GM12878 (cell line): ENCODE results near the gene PRKG1. TPM values are rescaled to one million over a fixed set of nuclear protein-coding genes. Genes with fewer than 3 reads are reported as not detected.

Source experiments
- ATAC-seq: fragments of 200-7000 bp; cut with Tn5 transposase; 3 replicates; pipeline ENCODE4 v1.9.1; 2020; ENCODE audit warnings: mild to moderate bottlenecking, moderate library complexity
- BruUV-seq: library from RNA; stranded (reverse); fragments of 400-500 nt; replicated peaks from 2 replicates; lab custom pipeline; 2021; lab: Mats Ljungman, UMichigan
- CTCF ChIA-PET: fragments of 300-600 bp; sonication (Branson Sonifier 250); formaldehyde crosslinking; extraction: SDS; loops from one replicate; lab custom pipeline; 2021; ENCODE audit warnings: inconsistent platforms; lab: Yijun Ruan, JAX
- POLR2A ChIA-PET: fragments of 350-600 bp; formaldehyde crosslinking; extraction: SDS; loops from one replicate; lab custom pipeline; 2021; ENCODE audit warnings: inconsistent platforms; lab: Charles Lee
- RAD21 ChIA-PET: fragments of 300-600 bp; sonication (Branson Sonifier 250); formaldehyde crosslinking; loops from one replicate; lab custom pipeline; 2023; ENCODE audit warnings: antibody characterized with exemption; ENCODE audit not compliant: unreplicated experiment; lab: Charles Lee
- SMC1A ChIA-PET: fragments of 300-600 bp; sonication (Branson Sonifier 250); formaldehyde crosslinking; loops from one replicate; lab custom pipeline; 2023; ENCODE audit not compliant: unreplicated experiment, uncharacterized antibody; lab: Charles Lee
- DNase-seq: peaks from one replicate; pipeline ENCODE4 v3.0.0-alpha.2; 2011; ENCODE audit warnings: low read depth, low spot score
- FAIRE-seq: peaks from 3 replicates; lab custom pipeline; 2011; peaks lifted over from hg19 to GRCh38; lab: Jason Lieb, UNC
- H2AFZ ChIP-seq: 2 replicates; pipeline ENCODE4 v1.6.0; 2011; ENCODE audit warnings: low read depth, low read length, control low read depth; ENCODE audit not compliant: control insufficient read depth
- H3K27ac ChIP-seq: 2 replicates; pipeline ENCODE4 v1.5.1; 2011; ENCODE audit warnings: control low read depth; ENCODE audit not compliant: control insufficient read depth, insufficient read depth
- H3K27me3 ChIP-seq, 2 experiments: replicated peaks in 1 of 2; 2 replicates each; pipeline versions ENCODE4 v1.6.0 to v1.6.1; 2011; ENCODE audit warnings: low read length in 1 of 2; ENCODE audit not compliant: control insufficient read depth in 2 of 2, insufficient read depth in 2 of 2
- H3K36me3 ChIP-seq, 2 experiments: 2 replicates each; pipeline ENCODE4 v1.5.1; 2011; ENCODE audit warnings: low read length in 1 of 2; ENCODE audit not compliant: control insufficient read depth in 2 of 2, insufficient read depth in 2 of 2
- H3K4me1 ChIP-seq: 2 replicates; pipeline ENCODE4 v1.6.1; 2011; ENCODE audit warnings: mild to moderate bottlenecking, low read length, moderate library complexity, mixed read lengths; ENCODE audit not compliant: control insufficient read depth, insufficient read depth
- H3K4me2 ChIP-seq: 2 replicates; pipeline ENCODE4 v1.6.0; 2011; ENCODE audit warnings: control low read depth; ENCODE audit not compliant: control insufficient read depth, insufficient read depth
- H3K4me3 ChIP-seq: fragments of 200-600 bp; sonication (generic); 2 replicates; pipeline ENCODE4 v1.5.1; 2016
- H3K79me2 ChIP-seq: 2 replicates; pipeline ENCODE4 v1.6.0; 2011; ENCODE audit warnings: low read length; ENCODE audit not compliant: control insufficient read depth, insufficient read depth
- H3K9ac ChIP-seq: 2 replicates; pipeline ENCODE4 v1.8.0; 2011; ENCODE audit warnings: low read length, control low read depth, mixed read lengths; ENCODE audit not compliant: control insufficient read depth, insufficient read depth
- H3K9me3 ChIP-seq: replicated peaks from 3 replicates; pipeline ENCODE4 v1.5.1; 2011; ENCODE audit warnings: mild to moderate bottlenecking, low read length; ENCODE audit not compliant: control insufficient read depth, insufficient read depth
- H4K20me1 ChIP-seq: 2 replicates; pipeline ENCODE4 v1.6.0; 2011; ENCODE audit not compliant: control insufficient read depth, insufficient read depth
- BACH1 ChIP-seq: fragments of 450-650 bp; IDR thresholded peaks from 2 replicates; pipeline ENCODE4 v1.6.1; 2017; ENCODE audit warnings: mild to moderate bottlenecking, borderline replicate concordance
- BHLHE40 ChIP-seq, 2 experiments: fragments of 450-650 bp in 1 of 2; IDR thresholded peaks; 2 replicates each; pipeline ENCODE4 v1.6.1; 2011 to 2017; ENCODE audit warnings: low read depth in 2 of 2, borderline replicate concordance in 1 of 2, improper control_type of control experiment in 1 of 2, low read length in 1 of 2, mild to moderate bottlenecking in 1 of 2
- BMI1 ChIP-seq: fragments of 450-650 bp; IDR thresholded peaks from 2 replicates; pipeline ENCODE4 v1.6.1; 2016; ENCODE audit warnings: mild to moderate bottlenecking, moderate library complexity, borderline replicate concordance
- CHD4 ChIP-seq: fragments of 200-600 bp; sonication (generic); IDR thresholded peaks from 2 replicates; pipeline ENCODE4 v1.6.1; 2016; ENCODE audit warnings: mild to moderate bottlenecking
- EZH2 ChIP-seq: IDR thresholded peaks from 2 replicates; pipeline ENCODE4 v1.6.1; 2012; ENCODE audit warnings: low read depth, mild to moderate bottlenecking, control low read depth, inconsistent platforms, low read length, borderline replicate concordance; ENCODE audit not compliant: control insufficient read depth
- FOXK2 ChIP-seq: fragments of 450-650 bp; IDR thresholded peaks from 2 replicates; pipeline ENCODE4 v1.6.1; 2017; ENCODE audit warnings: mild to moderate bottlenecking, moderate library complexity
- KLF5 ChIP-seq: fragments of 450-650 bp; IDR thresholded peaks from 2 replicates; pipeline ENCODE4 v1.6.1; 2014; ENCODE audit warnings: mild to moderate bottlenecking; ENCODE audit not compliant: partially characterized antibody
- MEF2A ChIP-seq: IDR thresholded peaks from 2 replicates; pipeline ENCODE4 v1.6.1; 2011; ENCODE audit warnings: low read depth, mild to moderate bottlenecking, low read length, moderate library complexity; ENCODE audit not compliant: insufficient read depth
- MYC ChIP-seq: IDR thresholded peaks from 2 replicates; pipeline ENCODE4 v1.6.1; 2011; ENCODE audit warnings: mild to moderate bottlenecking, low read length, moderate library complexity, inconsistent platforms; ENCODE audit not compliant: insufficient read depth, insufficient replicate concordance, insufficient read length, severe bottlenecking
- RAD21 ChIP-seq: IDR thresholded peaks from 2 replicates; pipeline ENCODE4 v1.6.1; 2011; ENCODE audit warnings: mild to moderate bottlenecking, low read depth, low read length, moderate library complexity; ENCODE audit not compliant: insufficient read depth
- STAT3 ChIP-seq: IDR thresholded peaks from 2 replicates; pipeline ENCODE4 v1.6.1; 2011; ENCODE audit warnings: low read depth, low read length, improper control_type of control experiment
- TARDBP ChIP-seq: IDR thresholded peaks from 2 replicates; pipeline ENCODE4 v1.6.1; 2016; ENCODE audit warnings: borderline replicate concordance
- WGBS: methylation state at CpG from one replicate; pipeline ENCODE4 v1.1.6; 2016; ENCODE audit warnings: low lambda C conversion rate; ENCODE audit not compliant: insufficient replicate concordance, insufficient coverage; ENCODE audit errors: missing lambda C conversion rate; 5-methylcytosine and 5-hydroxymethylcytosine counted together
- in situ Hi-C: fragments of 300-500 bp; cut with MboI; formaldehyde crosslinking; loops from 9 replicates; pipeline ENCODE4 v1.14.3; 2018; ENCODE audit warnings: mixed read lengths
- intact Hi-C: fragments of 100-400 bp; cut with micrococcal nuclease; formaldehyde crosslinking; loops from one replicate; pipeline ENCODE4 v1.14.2; 2022; ENCODE audit not compliant: unreplicated experiment
- polyA plus RNA-seq, 11 experiments: library from polyadenylated mRNA; depleted of rRNA in 4 of 11; unstranded in 6 of 11; stranded (reverse) in 5 of 11; fragments of >200 nt; fragmentation: Nextera tagmentation in 4 of 11; fragmentation: Illumina TruSeq in 1 of 11; extraction: Ambion mirVana in 4 of 11; extraction: Trizol in 1 of 11; gene quantifications; 1 replicate in 1 of 11; 2 replicates in 10 of 11; pipeline versions ENCODE4 v1.2.1 to v1.2.3, GENCODE V29; 2011 to 2016; ENCODE audit warnings: inconsistent platforms in 2 of 11, missing spikeins in 2 of 11, low read depth in 1 of 11
- total RNA-seq, 4 experiments: library from RNA; depleted of rRNA in 3 of 4; stranded (reverse); fragments of >200 nt in 3 of 4; fragmentation: Illumina TruSeq in 1 of 4; extraction: Trizol in 1 of 4; gene quantifications; 2 replicates each; pipeline versions ENCODE4 v1.2.1 to v1.2.3, GENCODE V29; 2013 to 2021

PRKG1 gene
- total and polyA plus RNA-seq, 10 of the 15 experiments (the other 5 are each of a cell fraction or from before 2014, with no cell fraction given), result 0.04 to 0.05 TPM; not detected in 8

DNA sequence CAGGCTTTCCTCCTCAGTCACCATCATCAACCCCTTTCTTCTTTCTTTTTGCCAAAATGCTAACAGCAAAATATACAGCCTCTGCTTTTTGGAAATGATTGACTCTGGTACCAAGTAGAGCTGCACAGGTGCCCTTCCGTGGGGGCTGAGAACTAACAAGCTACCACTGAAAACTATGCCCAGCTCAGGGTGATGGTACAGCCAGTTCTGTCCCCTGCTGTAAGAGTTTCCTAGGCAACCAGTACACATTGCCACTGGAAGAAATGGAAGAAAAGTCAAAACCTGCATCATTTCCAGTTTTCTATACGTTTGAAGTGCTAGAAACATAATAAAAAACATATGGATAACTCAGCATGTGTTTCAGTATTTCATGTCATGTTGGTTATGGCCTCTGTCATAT, 297.5 kb downstream of the PRKG1 start:
- FAIRE-seq (no peak), ATAC-seq (no peak), DNase-seq (no peak)
- H3K36me3 ChIP-seq, result no peaks in the 10 kb centered on the region
- H3K4me1 ChIP-seq, result no peaks in the 10 kb centered on the region
- H3K4me2 ChIP-seq, result no peak overlapping the region
- in situ Hi-C loops (no loop called here), intact Hi-C loops (no loop called here)
- WGBS, result 15% methylated on average over 2 of the region's 2 CpGs
- H2AFZ ChIP-seq, result no peak overlapping the region
- H3K27me3 ChIP-seq, result no peaks in the 10 kb centered on the region
- no peaks in the 10 kb centered on the region for H3K79me2 ChIP-seq
- ChIA-PET SMC1A (interaction anchor here (0.6 to 1.4 kb wide), 2 partner anchors 18 to 586 kb away, joined by 3 read pairs; no protein-coding TSS in a partner anchor), CTCF (interaction anchor here (1.4 kb wide), 1 partner anchor 18 kb away, joined by 5 read pairs; no protein-coding TSS in a partner anchor), POLR2A (no interaction called here), RAD21 (no interaction called here)
- H3K9me3 ChIP-seq, result no peaks in the 10 kb centered on the region
- BruUV-seq, result no TSS peak
- no peak overlapping the region for H3K27ac ChIP-seq
- TF ChIP-seq RAD21 (no peak), EZH2 (no peak), BHLHE40 (IDR thresholded peaks at IDR 0.05; ENCODE audit: borderline replicate concordance in 1 of 2, low read depth in 2 of 2, low read length in 1 of 2) (no peak), BMI1 (no peak), STAT3 (no peak), FOXK2 (no peak), BACH1 (no peak), KLF5 (no peak), MYC (no peak), TARDBP (no peak), CHD4 (no peak), MEF2A (no peak)
- H3K9ac ChIP-seq, result no peak overlapping the region
- H4K20me1 ChIP-seq, result no peaks in the 10 kb centered on the region
- no peak overlapping the region for H3K4me3 ChIP-seq
